HG03135 (cell line): Measurements from ENCODE around the gene C1RL.
A peak's percentile ranks its signal among the peaks of the same experiment; 100 is the strongest.
"Not testable (repeated sequence)": the region's sequence is repeated elsewhere in the genome, so short reads cannot be mapped to it uniquely, and the experiment has no call there.

ENCODE experiments used
- ATAC-seq: cut with Tn5 transposase; IDR thresholded peaks from one replicate; pipeline ENCODE4 v1.9.1; 2021; ENCODE audit warnings: mild to moderate bottlenecking, moderate library complexity; ENCODE audit not compliant: unreplicated experiment

C1RL gene

GRCh38 chr12:7116916-7117315 is 7.9 kb upstream of the C1RL start:
- no peak for ATAC-seq

GRCh38 chr12:7116196-7116595 is 7.2 kb upstream of the C1RL start:
- no peak for ATAC-seq

DNA sequence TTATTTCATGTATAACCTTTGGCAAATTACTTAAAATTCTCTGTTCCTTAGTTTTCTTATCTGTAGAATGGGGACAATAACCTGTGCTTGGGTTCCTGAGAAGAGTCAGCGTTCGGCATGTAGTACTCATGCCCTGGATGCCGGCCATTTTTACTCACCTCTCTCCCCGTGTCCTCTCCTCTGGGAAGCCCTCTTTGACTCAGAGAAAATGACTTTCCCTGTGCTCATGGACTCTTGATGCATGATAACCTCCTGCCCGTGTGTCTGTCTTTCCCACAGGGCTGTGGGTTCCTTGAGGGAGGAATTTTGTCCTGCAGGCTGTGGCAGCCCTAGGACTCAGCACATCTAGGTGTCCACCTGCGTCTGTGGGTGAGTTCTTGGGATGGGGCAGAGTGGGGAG is 5.8 kb upstream of the C1RL start:
- no peak for ATAC-seq

GRCh38 chr12:7114008-7114407 is 5.0 kb upstream of the C1RL start:
- ATAC-seq, result no peak

GRCh38 chr12:7113389-7113871 is 4.4 kb upstream of the C1RL start:
- ATAC-seq, result no peak

DNA sequence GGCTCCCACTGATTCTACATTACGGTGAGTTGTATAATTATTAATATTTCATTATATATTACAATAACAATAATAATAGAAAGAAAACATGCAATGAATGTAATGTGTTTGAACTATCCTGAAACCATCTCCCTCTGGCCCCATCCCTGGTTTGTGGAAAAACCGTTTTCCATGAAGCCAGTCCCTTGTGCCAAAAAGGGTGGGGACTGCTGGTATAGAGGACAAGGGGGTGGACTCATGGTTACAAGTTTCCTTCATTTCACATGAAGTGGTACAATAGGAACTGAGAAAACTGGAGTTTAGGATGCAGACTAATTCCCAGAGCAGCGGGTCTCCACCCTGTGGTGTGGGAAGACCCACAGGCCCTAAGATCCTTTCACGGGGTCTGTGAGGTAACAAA is 3.0 kb upstream of the C1RL start:
- no peak for ATAC-seq

- no peak for ATAC-seq
Measured at GRCh38 chr12:7110661-7111060, 1.6 kb upstream of the C1RL start.

GRCh38 chr12:7109572-7109920 is 532 bp upstream of the C1RL start:
- ATAC-seq, result no peak

GRCh38 chr12:7108003-7108795 is 815 bp downstream of the C1RL start:
- peak; percentile 90 for ATAC-seq

- no peak for ATAC-seq
Measured at GRCh38 chr12:7107636-7108002, 1.4 kb downstream of the C1RL start.

DNA sequence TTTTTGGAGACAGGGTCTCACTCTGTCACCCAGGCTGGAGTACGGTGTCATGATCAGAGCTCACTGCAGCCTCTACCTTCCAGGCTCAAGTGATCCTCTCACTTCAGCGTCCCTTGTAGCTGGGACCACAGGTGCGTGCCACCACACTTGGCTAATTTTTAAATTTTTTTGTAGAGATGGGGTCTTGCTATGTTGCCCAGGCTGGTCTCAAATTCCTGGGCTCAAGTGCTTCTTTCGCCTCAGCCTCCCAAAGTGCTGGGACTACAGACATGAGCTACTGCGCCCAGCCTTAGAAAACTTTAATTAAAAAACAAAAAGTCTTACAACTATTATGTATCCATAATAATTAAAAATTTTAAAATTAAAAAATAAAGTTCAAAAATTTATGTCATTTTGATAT is 1.8 kb downstream of the C1RL start:
- ATAC-seq, result not testable (repeated sequence)

DNA sequence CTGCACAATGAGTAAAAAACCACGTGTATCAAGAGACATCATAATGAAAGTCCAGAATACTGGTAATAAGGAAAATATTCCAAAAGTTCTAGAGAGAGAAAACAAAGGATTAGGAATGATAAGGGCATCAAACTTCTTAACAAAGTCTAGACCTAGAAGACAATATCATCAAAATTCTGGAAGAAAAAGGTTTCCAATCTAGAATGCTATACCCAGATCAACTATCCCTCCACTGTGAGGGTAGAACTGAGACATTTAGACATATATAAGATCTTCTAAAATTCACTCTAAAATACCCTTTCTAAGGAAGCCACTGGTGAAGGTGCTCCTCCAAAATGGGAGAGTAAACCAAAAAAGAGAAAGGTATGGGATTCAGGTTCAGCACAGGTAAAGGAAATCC is 2.9 kb downstream of the C1RL start:
- no peak for ATAC-seq

DNA sequence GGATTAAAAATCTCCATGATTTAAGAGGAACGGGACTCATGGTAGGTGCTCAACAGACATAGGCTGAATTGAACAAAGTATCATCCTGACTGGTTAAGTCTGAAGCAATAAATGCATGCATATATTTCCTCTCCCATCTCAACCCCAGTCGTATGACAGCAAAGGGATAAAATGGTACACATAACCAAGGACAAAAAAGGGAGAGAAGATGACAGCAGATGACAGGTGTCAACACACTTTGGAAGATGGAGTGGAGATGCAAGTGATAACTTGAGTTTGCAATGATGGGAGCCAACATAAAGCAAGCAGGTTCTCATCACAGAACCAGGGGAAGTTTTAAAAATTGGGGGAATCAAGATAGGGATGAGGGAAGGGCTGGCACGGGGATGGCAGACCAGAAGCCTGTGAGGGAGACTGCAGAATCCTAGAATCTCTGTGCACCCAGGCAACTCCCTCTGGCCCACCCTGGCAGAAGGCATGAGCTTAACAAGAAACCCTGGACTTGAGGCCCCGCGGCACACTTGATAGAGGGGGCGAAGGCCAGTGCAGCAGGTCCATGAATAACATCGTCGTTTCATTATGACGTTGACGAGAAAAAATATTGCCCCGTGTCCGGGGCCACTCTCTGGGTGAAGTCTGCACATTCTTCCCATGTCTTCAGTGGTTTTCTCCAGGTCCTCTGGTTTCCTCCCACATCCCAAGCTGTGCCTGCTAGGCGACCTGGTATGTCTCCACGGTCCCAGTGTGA is 5.0 kb downstream of the C1RL start:
- no peak for ATAC-seq

- no peak for ATAC-seq
Measured at GRCh38 chr12:7102582-7102981, 6.4 kb downstream of the C1RL start.

DNA sequence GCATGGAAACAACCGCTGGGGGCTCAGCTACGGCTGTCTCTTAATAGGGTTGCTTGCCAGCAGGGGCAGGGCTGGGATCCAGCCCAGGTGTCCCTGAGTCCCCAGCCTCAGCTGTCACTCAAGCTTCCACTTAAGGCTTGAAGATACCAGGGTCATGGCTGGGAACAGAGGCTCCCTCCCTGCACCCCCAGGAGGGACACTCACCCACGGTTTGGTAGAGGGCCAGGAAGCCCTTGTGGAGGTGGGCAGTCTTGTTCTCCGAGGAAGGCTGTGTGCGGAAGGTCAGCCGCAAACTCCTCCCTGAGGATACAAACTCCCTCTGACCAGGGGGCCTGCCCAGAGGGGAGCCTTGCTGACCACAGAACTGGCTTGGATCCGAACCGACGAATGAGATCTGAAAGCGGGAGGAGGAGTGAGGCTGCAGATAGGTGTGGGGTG is 7.3 kb downstream of the C1RL start:
- no peak for ATAC-seq

- ATAC-seq, result no peak
Measured at GRCh38 chr12:7101047-7101693, 7.8 kb downstream of the C1RL start.

GRCh38 chr12:7100239-7100638 is 8.8 kb downstream of the C1RL start:
- no peak for ATAC-seq

GRCh38 chr12:7099290-7099996 is 9.6 kb downstream of the C1RL start:
- no peak for ATAC-seq

DNA sequence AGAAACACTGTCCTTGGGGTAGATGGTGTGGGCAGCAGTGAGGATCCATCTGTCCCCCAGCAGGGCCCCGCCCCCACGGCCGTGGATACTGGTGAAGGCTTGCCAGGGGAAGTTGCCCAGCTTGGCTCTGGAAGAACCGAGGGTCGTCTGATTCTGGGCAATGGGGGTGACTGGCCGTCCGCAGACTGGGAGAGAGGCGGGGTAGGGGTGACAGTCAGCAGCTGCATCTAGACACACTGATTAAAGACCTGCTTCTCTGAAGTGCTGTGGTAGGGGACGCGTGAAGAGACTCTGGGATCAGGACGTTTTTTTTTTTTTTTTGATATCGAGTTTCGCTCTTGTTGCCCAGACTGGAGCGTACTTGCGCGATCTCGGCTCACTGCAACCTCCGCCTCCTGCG is 12.0 kb downstream of the C1RL start:
- no peak for ATAC-seq

- ATAC-seq, result no peak
Measured at GRCh38 chr12:7096006-7096932, 12.7 kb downstream of the C1RL start.
